ENCODE results near the gene EPAS1.

Gene EPAS1

GRCh38 chr2:46347648-46348280 is 50.6 kb downstream of the EPAS1 start:
- Histone ChIP-seq H3K36me3 (ENCODE audit: insufficient read depth, low read length) (no peaks in the 10 kb centered on the region), H3K9me3 (ENCODE audit: insufficient read depth, low read depth, low read length) (no peaks in the 10 kb centered on the region), H3K27ac (ENCODE audit: low read depth, low read length) (no peak overlapping the region), H3K9ac (ENCODE audit: low read depth, low read length) (no peak overlapping the region), H3K4me1 (ENCODE audit: insufficient read depth, low read length) (peaks cover 4% of the 10 kb centered on the region; the same call in 1 of the 2 replicates), H3K27me3 (ENCODE audit: insufficient read depth, low read length) (no peaks in the 10 kb centered on the region), H3K4me3 (ENCODE audit: low read length) (no peak overlapping the region)
- 95% methylated on average over 11 of the region's 11 CpGs for WGBS

GRCh38 chr2:46349115-46349547 is 51.9 kb downstream of the EPAS1 start:
- Histone ChIP-seq H3K9ac (ENCODE audit: low read depth, low read length) (no peak overlapping the region), H3K27ac (ENCODE audit: low read depth, low read length) (no peak overlapping the region), H3K36me3 (ENCODE audit: insufficient read depth, low read length) (no peaks in the 10 kb centered on the region), H3K27me3 (ENCODE audit: insufficient read depth, low read length) (no peaks in the 10 kb centered on the region), H3K4me1 (ENCODE audit: insufficient read depth, low read length) (peaks cover 4% of the 10 kb centered on the region; the same call in 1 of the 2 replicates), H3K9me3 (ENCODE audit: insufficient read depth, low read depth, low read length) (no peaks in the 10 kb centered on the region), H3K4me3 (ENCODE audit: low read length) (no peak overlapping the region)
- WGBS = 79% methylated on average over 6 of the region's 6 CpGs

GRCh38 chr2:46350029-46350689 is 53.0 kb downstream of the EPAS1 start:
- H3K9ac ChIP-seq (ENCODE audit: low read depth, low read length) = no peak overlapping the region
- H3K36me3 ChIP-seq (ENCODE audit: insufficient read depth, low read length) = no peaks in the 10 kb centered on the region
- H3K27me3 ChIP-seq (ENCODE audit: insufficient read depth, low read length) = no peaks in the 10 kb centered on the region
- H3K4me1 ChIP-seq (ENCODE audit: insufficient read depth, low read length) = peaks cover 3% of the 10 kb centered on the region; the same call in 1 of the 2 replicates
- 84% methylated on average over 8 of the region's 8 CpGs for WGBS
- H3K27ac ChIP-seq (ENCODE audit: low read depth, low read length) = no peak overlapping the region
- no peak overlapping the region for H3K4me3 ChIP-seq (ENCODE audit: low read length)
- no peaks in the 10 kb centered on the region for H3K9me3 ChIP-seq (ENCODE audit: insufficient read depth, low read depth, low read length)

- H3K27ac ChIP-seq (ENCODE audit: low read depth, low read length) = no peak overlapping the region
- H3K4me3 ChIP-seq (ENCODE audit: low read length) = no peak overlapping the region
- H3K27me3 ChIP-seq (ENCODE audit: insufficient read depth, low read length) = no peaks in the 10 kb centered on the region
- H3K36me3 ChIP-seq (ENCODE audit: insufficient read depth, low read length) = no peaks in the 10 kb centered on the region
- H3K4me1 ChIP-seq (ENCODE audit: insufficient read depth, low read length) = no peaks in the 10 kb centered on the region
- WGBS = 85% methylated on average over 5 of the region's 5 CpGs
- no peaks in the 10 kb centered on the region for H3K9me3 ChIP-seq (ENCODE audit: insufficient read depth, low read depth, low read length)
- no peak overlapping the region for H3K9ac ChIP-seq (ENCODE audit: low read depth, low read length)
Observed at GRCh38 chr2:46351098-46351749, 54.0 kb downstream of the EPAS1 start.

GRCh38 chr2:46351750-46352138 is 54.5 kb downstream of the EPAS1 start:
- Histone ChIP-seq H3K9ac (ENCODE audit: low read depth, low read length) (no peak overlapping the region), H3K27me3 (ENCODE audit: insufficient read depth, low read length) (no peaks in the 10 kb centered on the region), H3K36me3 (ENCODE audit: insufficient read depth, low read length) (no peaks in the 10 kb centered on the region), H3K9me3 (ENCODE audit: insufficient read depth, low read depth, low read length) (no peaks in the 10 kb centered on the region), H3K4me3 (ENCODE audit: low read length) (no peak overlapping the region), H3K4me1 (ENCODE audit: insufficient read depth, low read length) (no peaks in the 10 kb centered on the region), H3K27ac (ENCODE audit: low read depth, low read length) (no peak overlapping the region)
- 92% methylated on average over 10 of the region's 10 CpGs for WGBS

GRCh38 chr2:46352621-46353020 is 55.4 kb downstream of the EPAS1 start:
- 89% methylated on average over 8 of the region's 8 CpGs for WGBS
- no peak overlapping the region for H3K27ac ChIP-seq (ENCODE audit: low read depth, low read length)
- H3K9ac ChIP-seq (ENCODE audit: low read depth, low read length) = no peak overlapping the region

GRCh38 chr2:46353509-46353908 is 56.3 kb downstream of the EPAS1 start:
- Histone ChIP-seq H3K27ac (ENCODE audit: low read depth, low read length) (no peak overlapping the region), H3K9me3 (ENCODE audit: insufficient read depth, low read depth, low read length) (no peaks in the 10 kb centered on the region), H3K4me3 (ENCODE audit: low read length) (no peak overlapping the region), H3K4me1 (ENCODE audit: insufficient read depth, low read length) (no peaks in the 10 kb centered on the region), H3K36me3 (ENCODE audit: insufficient read depth, low read length) (no peaks in the 10 kb centered on the region), H3K9ac (ENCODE audit: low read depth, low read length) (no peak overlapping the region), H3K27me3 (ENCODE audit: insufficient read depth, low read length) (no peaks in the 10 kb centered on the region)
- WGBS = 95% methylated on average over 6 of the region's 6 CpGs

More at GRCh38 chr2:46352621-46353020, 55.4 kb downstream of the EPAS1 start:
- Histone ChIP-seq H3K4me3 (ENCODE audit: low read length) (no peak overlapping the region), H3K9me3 (ENCODE audit: insufficient read depth, low read depth, low read length) (no peaks in the 10 kb centered on the region), H3K36me3 (ENCODE audit: insufficient read depth, low read length) (no peaks in the 10 kb centered on the region), H3K4me1 (ENCODE audit: insufficient read depth, low read length) (no peaks in the 10 kb centered on the region), H3K27me3 (ENCODE audit: insufficient read depth, low read length) (no peaks in the 10 kb centered on the region)

- no peaks in the 10 kb centered on the region for H3K9me3 ChIP-seq (ENCODE audit: insufficient read depth, low read depth, low read length)
- H3K4me1 ChIP-seq (ENCODE audit: insufficient read depth, low read length) = no peaks in the 10 kb centered on the region
- no peak overlapping the region for H3K27ac ChIP-seq (ENCODE audit: low read depth, low read length)
- no peaks in the 10 kb centered on the region for H3K27me3 ChIP-seq (ENCODE audit: insufficient read depth, low read length)
- H3K36me3 ChIP-seq (ENCODE audit: insufficient read depth, low read length) = no peaks in the 10 kb centered on the region
- no peak overlapping the region for H3K4me3 ChIP-seq (ENCODE audit: low read length)
- no peak overlapping the region for H3K9ac ChIP-seq (ENCODE audit: low read depth, low read length)
- WGBS = 92% methylated on average over 3 of the region's 3 CpGs
Observed at GRCh38 chr2:46355756-46356155, 58.5 kb downstream of the EPAS1 start.

- no peak overlapping the region for H3K27ac ChIP-seq (ENCODE audit: low read depth, low read length)
Observed at GRCh38 chr2:46356991-46357390, 59.8 kb downstream of the EPAS1 start.

GRCh38 chr2:46358713-46359112 is 61.5 kb downstream of the EPAS1 start:
- Histone ChIP-seq H3K9ac (ENCODE audit: low read depth, low read length) (no peak overlapping the region), H3K4me3 (ENCODE audit: low read length) (no peak overlapping the region), H3K36me3 (ENCODE audit: insufficient read depth, low read length) (no peaks in the 10 kb centered on the region), H3K9me3 (ENCODE audit: insufficient read depth, low read depth, low read length) (no peaks in the 10 kb centered on the region), H3K27me3 (ENCODE audit: insufficient read depth, low read length) (no peaks in the 10 kb centered on the region), H3K27ac (ENCODE audit: low read depth, low read length) (no peak overlapping the region), H3K4me1 (ENCODE audit: insufficient read depth, low read length) (no peaks in the 10 kb centered on the region)
- WGBS = 93% methylated on average over 6 of the region's 6 CpGs

More at GRCh38 chr2:46356991-46357390, 59.8 kb downstream of the EPAS1 start:
- H3K27me3 ChIP-seq (ENCODE audit: insufficient read depth, low read length) = no peaks in the 10 kb centered on the region
- no peaks in the 10 kb centered on the region for H3K9me3 ChIP-seq (ENCODE audit: insufficient read depth, low read depth, low read length)
- H3K4me1 ChIP-seq (ENCODE audit: insufficient read depth, low read length) = no peaks in the 10 kb centered on the region
- no peak overlapping the region for H3K9ac ChIP-seq (ENCODE audit: low read depth, low read length)
- H3K36me3 ChIP-seq (ENCODE audit: insufficient read depth, low read length) = no peaks in the 10 kb centered on the region
- no peak overlapping the region for H3K4me3 ChIP-seq (ENCODE audit: low read length)
- WGBS = 92% methylated on average over 1 of the region's 1 CpG

- no peak overlapping the region for H3K4me3 ChIP-seq (ENCODE audit: low read length)
- no peaks in the 10 kb centered on the region for H3K9me3 ChIP-seq (ENCODE audit: insufficient read depth, low read depth, low read length)
- H3K27me3 ChIP-seq (ENCODE audit: insufficient read depth, low read length) = no peaks in the 10 kb centered on the region
- 95% methylated on average over 3 of the region's 3 CpGs for WGBS
- H3K4me1 ChIP-seq (ENCODE audit: insufficient read depth, low read length) = no peaks in the 10 kb centered on the region
- no peaks in the 10 kb centered on the region for H3K36me3 ChIP-seq (ENCODE audit: insufficient read depth, low read length)
- H3K27ac ChIP-seq (ENCODE audit: low read depth, low read length) = no peak overlapping the region
- H3K9ac ChIP-seq (ENCODE audit: low read depth, low read length) = no peak overlapping the region
Observed at GRCh38 chr2:46360303-46360702, 63.1 kb downstream of the EPAS1 start.
